GOT3 (cell line): ENCODE results near the gene RTN4.
A peak's percentile ranks its signal among the peaks of the same experiment; 100 is the strongest.
"Not testable (repeated sequence)": the region's sequence is repeated elsewhere in the genome, so short reads cannot be mapped to it uniquely, and the experiment has no call there.

Source experiments
- DNase-seq: peaks from one replicate; lab custom pipeline; 2025; ENCODE audit warnings: mixed read lengths; lab: John Stamatoyannopoulos, UW

RTN4 gene, protein sequence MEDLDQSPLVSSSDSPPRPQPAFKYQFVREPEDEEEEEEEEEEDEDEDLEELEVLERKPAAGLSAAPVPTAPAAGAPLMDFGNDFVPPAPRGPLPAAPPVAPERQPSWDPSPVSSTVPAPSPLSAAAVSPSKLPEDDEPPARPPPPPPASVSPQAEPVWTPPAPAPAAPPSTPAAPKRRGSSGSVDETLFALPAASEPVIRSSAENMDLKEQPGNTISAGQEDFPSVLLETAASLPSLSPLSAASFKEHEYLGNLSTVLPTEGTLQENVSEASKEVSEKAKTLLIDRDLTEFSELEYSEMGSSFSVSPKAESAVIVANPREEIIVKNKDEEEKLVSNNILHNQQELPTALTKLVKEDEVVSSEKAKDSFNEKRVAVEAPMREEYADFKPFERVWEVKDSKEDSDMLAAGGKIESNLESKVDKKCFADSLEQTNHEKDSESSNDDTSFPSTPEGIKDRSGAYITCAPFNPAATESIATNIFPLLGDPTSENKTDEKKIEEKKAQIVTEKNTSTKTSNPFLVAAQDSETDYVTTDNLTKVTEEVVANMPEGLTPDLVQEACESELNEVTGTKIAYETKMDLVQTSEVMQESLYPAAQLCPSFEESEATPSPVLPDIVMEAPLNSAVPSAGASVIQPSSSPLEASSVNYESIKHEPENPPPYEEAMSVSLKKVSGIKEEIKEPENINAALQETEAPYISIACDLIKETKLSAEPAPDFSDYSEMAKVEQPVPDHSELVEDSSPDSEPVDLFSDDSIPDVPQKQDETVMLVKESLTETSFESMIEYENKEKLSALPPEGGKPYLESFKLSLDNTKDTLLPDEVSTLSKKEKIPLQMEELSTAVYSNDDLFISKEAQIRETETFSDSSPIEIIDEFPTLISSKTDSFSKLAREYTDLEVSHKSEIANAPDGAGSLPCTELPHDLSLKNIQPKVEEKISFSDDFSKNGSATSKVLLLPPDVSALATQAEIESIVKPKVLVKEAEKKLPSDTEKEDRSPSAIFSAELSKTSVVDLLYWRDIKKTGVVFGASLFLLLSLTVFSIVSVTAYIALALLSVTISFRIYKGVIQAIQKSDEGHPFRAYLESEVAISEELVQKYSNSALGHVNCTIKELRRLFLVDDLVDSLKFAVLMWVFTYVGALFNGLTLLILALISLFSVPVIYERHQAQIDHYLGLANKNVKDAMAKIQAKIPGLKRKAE

GRCh38 chr2:55050100-55050994 is at the start of gene RTN4:
TSS of gene RTN4 (minus strand) at chr2:55050451. CDS start at chr2:55050300, 151 bp downstream.
- peak; percentile 97 for DNase-seq

DNA sequence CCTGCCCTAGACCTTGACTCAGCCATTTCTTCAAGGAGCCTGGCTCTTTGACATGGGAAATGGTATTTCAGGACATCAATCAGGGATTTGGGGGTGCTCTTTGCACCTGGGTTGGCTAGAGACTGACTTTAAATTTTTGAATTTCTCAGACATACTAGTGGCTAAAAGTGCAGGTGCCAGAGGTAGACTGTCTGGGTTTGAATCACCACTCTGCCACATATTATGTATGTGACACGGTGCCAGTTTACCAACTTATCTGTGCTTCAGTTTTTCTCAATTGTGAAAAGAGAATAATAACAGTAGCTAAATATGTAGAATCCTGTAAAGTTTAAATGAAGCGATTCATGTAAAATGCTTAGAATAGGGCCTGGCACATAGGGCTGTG is 49.2 kb upstream of the RTN4 start:
- no peak for DNase-seq

DNA sequence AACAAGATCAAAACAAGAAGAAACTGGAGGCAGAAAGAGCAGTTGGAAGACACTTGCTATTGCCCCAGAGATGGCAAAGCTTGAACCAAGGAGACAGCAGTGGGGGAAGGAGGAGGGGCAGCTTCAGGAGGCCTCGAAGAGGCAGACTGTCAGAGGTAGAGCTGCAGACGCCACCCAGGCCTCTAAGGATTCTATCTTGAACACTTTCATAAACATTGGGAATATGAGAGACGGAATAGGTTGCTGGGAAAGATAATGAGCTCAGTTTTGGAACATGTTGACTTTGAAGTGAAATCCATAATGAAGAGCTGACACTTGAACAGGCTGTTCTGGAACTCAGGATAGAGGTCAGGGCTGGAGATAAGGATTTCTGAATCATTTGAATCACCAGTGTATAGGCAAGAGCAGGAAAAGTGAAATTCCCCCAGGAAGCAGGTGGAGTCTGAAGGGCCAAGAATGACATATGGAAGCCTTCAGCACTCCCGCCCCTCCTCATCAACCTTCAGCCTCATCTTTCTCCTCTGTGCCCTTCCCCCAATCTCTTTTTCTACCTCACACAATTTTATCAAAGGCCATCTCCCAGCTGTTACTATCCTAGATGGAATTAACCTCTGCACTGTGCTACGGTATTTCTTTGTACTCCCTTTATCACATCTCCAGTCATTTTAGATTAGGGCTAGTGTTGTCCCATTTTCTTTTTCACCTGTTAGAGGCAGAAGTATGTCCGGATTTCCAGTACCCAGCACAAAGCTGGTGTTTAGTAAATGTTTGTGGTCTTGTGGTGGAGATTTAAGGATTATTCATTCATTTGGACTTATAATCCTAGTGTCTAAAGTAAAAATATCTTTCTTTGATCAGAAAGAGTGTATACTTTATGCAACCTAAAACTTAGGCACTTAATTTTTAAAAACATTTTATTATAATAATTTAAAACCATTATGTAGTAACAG is 47.5 kb upstream of the RTN4 start:
- no peak for DNase-seq

DNA sequence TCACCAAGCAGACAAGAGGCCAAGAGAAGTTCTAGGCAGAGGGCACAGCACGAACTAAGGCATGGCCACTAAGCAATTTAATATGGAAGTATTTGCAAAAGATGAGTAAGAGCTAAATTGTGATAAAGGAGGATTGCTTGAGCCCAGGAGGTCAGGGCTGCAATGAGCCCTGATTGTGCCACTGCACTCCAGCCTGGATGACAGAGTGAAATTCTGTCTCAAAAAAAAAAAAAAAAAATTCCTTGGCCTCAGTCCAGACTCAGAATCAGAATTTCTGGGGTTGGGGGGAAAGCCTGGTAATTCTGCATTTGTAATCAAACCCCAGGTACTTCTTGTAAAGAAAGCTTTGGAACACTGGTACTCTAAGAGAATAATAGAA is 46.8 kb upstream of the RTN4 start:
- DNase-seq: no peak

GRCh38 chr2:55096586-55096985 is 46.3 kb upstream of the RTN4 start:
- DNase-seq: no peak

GRCh38 chr2:55093381-55093780 is 43.1 kb upstream of the RTN4 start:
- DNase-seq: no peak

- DNase-seq: no peak
Measured at GRCh38 chr2:55092439-55092838, 42.2 kb upstream of the RTN4 start.

- DNase-seq: not testable (repeated sequence)
Measured at GRCh38 chr2:55091681-55092080, 41.4 kb upstream of the RTN4 start.

DNA sequence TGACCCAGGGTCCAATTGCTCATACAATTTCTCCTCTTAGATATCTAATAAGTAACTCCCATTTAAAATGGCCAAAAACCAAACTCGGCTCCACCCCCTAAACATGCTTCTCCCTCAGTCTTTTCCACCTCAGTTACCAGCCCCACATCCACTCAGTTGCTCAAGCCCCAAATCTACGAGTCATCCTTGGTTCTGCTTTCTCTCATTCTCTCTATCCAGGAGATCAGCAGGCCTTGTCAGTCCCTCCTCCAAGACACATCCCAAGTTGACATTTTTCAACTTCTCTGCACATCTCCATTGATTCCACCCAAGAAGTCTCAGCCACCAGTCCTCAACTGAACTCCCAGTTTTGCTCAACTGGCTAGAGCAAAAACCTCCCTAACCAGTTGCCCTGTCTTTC is 40.5 kb upstream of the RTN4 start:
- DNase-seq: no peak

- no peak for DNase-seq
Measured at GRCh38 chr2:55089726-55090125, 39.5 kb upstream of the RTN4 start.

- DNase-seq: no peak
Measured at GRCh38 chr2:55088400-55088799, 38.1 kb upstream of the RTN4 start.

- DNase-seq: no peak
Measured at GRCh38 chr2:55087936-55088335, 37.7 kb upstream of the RTN4 start.

DNA sequence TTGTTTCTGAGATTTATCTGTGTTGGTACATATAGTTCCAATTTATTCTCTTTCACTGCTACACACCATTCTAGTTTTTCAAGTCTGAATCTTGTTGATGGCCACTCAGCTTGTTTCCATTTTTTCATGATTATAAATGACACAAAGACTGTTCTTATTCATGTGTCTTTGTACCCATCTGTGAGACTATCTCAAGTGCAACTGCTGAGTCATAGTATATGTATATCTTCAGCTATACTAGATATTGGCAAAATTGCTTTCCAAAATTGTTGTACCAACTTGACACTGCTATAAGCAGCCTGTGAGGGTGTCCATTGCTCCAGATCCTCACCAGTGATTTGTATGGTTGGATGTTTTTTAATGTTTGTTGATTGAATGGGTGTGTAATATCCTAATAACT is 37.2 kb upstream of the RTN4 start:
- no peak for DNase-seq

DNA sequence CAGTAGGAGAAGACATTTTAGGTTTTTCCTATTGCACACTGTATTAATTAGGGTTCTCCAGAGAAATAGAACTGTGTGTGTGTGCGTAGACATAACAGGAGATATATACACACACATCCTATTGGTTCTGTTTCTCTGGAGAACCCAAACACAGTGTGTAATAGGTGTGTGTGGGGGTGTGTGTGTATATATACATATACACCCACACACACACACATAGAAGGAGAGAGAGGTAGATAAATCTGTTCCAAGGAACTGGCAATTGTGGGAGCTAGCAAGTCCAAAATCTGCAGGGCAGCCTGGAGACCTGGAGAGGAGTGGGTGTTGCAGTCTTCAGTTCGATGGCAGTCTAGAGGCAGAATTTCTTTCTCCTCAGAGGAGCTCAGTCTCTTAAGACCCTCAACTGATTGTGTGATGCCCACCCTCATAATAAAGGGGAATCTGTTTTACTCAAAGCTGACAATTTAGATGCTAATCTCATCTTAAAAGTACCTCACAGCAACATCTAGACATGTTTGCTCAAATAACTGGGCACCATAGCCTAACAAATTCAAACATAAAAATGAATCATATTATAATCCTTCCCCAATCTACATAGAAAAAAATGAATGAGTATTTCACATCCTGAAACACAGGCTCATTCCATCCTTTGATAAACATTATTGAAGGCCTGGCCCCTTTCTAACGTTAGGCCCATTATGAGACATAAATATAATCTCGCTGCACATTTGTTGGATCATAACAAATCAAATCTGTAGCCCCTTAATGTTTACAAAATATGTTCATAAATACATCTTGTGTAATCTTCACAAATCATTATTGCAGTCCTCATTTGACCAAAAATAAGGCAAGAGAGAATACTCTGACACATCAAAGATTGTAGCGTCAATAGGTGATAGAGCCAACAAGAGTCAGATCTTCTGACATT is 35.1 kb upstream of the RTN4 start:
- no peak for DNase-seq

DNA sequence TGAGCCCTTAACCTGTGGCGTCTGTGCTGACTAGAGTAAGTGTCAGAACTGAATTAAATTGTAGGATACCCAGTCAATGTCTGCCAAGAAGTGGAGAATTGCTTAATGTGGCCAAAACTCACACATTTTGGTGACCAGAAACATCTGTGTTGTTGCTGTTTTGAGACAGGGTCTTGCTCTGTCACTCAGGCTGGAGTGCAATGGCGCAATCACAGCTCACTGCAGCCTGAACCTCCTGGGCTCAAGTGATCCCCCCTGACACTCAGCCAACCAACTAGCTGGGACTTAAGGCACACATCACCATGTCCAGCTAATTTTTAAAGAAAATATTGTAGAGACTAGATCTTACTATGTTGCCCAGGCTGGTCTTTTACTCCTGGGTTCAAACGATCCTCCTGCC is 34.4 kb upstream of the RTN4 start:
- DNase-seq: no peak

DNA sequence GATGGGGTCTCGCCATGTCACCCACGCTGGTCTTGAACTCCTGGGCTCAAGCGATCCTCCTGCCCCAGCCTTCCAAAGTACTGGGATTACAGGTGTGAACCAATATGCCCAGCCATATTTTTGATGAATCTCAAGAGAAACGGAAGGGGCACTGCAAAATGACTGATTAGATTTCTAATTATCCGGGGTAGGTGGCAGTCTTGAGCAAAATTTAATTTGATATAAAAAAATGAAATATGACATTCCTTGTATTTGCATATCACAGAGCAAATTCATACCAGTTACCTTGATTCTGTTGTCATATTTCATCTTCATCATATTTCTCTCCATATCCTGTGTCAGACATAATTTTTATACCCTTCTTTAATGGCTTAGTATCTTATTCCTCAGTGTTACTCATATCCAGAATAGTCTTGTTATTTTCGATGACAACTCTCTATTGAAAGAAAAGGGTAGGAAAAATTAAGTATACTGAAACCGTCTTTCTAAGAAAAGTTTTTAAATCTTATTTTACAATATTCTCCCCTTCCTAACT is 30.0 kb upstream of the RTN4 start:
- DNase-seq: no peak

DNA sequence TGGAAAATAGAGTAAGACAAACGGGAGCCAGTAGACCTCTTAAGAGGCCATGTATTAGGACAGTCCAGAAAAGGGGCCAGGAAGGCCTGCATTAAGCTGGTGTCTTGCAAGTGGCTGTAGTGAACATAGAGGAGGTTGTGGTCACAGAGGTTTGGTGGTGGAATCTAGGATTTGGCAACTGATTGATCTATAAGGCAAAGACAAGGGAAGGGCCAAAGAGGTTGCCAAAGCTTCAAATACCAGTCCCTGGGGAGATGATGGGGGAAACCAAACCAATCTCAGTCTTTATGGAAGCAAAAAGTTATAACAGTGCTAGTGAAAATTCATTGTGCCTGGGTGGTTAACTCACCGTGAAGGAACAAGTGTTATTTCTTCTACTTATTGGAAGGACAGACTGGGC is 28.7 kb upstream of the RTN4 start:
- no peak for DNase-seq

- no peak for DNase-seq
Measured at GRCh38 chr2:55076721-55077120, 26.5 kb upstream of the RTN4 start.

GRCh38 chr2:55076019-55076418 is 25.8 kb upstream of the RTN4 start:
- not testable (repeated sequence) for DNase-seq
